ENCODE data around the gene NAAA.
"Not testable (repeated sequence)": the region's sequence is repeated elsewhere in the genome, so short reads cannot be mapped to it uniquely, and the experiment has no call there.

The NAAA gene

DNA sequence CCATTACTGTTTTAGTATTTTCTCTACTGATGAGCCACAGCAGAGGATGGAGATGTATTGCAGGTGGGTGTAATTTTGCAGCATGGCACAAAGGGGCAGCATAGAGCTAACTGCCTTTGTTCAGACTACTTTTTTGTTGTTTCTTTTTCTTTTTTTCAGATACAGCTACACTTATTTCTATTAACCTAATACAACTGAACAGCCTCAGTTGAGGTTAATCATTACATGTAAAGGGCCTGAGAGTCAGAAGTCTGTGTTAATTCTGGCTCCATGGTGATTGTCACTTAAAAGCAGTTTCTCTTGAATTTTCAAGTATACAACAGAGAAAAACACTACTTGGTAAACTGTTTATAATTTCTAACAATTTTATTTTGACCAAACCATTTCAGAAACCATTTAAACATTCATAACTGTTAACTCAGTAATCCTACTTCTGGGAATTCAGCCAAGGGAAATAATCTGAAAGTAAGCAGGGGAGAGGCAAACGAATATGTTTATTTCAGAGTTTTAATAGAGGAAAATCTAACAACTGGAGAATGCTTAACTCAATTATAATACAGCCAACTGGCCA, 24.6 kb downstream of the NAAA start:
- DNase-seq = peak; percentile 27

GRCh38 chr4:75912968-75913367, 27.8 kb downstream of the NAAA start:
- no peak for DNase-seq

DNA sequence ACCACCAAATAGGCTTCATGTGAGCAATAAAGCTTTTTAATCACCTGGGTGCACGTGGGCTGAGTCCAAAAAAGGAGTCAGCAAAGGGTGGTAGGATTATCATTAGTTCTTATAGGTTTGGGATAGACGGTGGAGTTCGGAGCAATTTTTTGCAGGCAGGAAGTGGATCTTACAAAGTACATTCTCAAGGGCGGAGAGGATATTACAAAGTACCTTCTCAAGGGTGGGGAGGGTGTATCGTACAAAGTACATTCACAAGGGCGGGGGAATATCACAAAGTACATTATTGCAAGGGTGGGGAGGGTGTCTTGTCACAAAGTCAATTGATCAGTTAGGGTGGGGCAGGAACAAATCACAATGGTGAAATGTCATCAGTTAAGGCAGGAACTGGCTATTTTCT, 30.0 kb downstream of the NAAA start:
- not testable (repeated sequence) for DNase-seq

GRCh38 chr4:75909405-75909804, 31.4 kb downstream of the NAAA start:
- DNase-seq = no peak

- no peak for DNase-seq
Measured at GRCh38 chr4:75908555-75908954, 32.3 kb downstream of the NAAA start.

DNA sequence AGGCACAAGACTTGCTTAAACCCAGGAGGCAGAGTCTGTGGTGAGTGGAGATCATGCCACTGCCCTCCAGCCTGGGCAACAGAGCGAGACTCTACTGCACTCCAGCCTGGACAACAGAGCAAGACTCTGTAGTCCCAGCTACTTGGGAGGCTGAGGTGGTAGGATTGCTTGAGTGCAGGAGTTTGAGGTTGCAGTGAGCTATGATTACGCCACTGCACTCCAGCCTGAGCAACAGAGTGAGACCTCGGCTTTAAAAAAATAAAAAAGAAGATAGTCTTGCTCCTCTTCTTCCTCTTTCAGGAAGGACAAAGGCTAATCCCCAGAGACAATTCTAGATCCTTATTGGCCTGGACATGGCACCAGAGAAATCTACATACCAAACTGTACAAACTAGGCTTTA, 32.8 kb downstream of the NAAA start:
- DNase-seq = no peak

DNA sequence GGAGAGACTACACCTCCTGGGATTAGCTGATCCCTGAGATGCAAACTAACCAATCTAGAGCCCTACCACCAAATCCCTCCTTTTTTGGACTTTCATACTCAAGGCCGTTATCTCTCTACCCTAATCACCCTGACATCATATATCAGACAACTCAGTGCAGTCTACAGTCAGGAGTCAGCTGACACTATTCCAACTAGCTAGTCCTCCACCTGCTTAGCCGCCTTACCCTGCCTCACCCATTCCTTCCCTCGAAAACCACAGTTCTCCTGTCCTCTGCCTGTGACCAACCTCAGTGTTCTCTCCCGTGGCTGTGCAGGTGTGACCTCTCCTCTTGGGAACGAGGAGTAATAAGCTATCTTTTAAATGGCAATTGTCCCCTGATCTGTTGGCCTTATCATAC, 36.7 kb downstream of the NAAA start:
- no peak for DNase-seq

DNA sequence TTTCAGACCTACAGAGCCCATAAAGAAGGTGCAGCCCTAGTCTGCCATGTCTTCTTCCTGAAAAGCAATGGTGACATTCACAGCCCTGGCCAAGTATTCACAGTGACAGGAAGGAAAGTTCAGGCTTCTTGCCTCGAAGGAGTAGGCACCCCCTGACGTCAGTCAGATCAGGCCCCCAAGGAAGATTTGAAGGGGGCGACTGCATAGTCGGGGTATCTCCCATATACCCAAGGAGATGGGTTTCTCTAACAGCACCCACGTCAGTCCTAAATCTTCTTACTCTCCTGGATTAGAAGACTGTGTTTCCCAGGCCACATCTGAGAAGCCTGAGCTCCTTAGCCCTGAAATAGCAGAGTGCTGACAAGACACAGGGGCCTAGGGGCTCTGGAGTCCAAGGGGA, 38.5 kb downstream of the NAAA start, which contains the start of gene PPEF2:
Gene PPEF2, minus strand, starts transcription at position 101 of the 400 bp plus-strand sequence. CDS start 6,127 bp downstream, outside the sequence.
- no peak for DNase-seq

DNA sequence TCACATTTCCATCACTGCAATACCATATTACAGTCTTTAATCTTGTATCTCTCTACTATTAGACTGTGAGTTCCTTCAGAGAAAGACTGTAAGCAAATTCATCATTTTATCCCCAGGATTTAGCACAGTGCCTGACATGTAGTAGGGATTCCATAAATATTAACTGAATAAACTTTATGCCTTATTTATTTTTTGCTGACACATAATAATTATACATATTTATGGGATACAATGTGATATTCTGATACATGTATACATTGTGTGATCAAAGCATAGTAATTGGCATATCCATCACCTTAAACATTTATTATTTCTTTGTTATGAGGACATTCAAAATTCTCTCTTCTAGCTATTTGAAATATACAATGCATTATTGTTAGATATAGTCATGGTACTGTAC, 42.3 kb downstream of the NAAA start:
- no peak for DNase-seq

DNA sequence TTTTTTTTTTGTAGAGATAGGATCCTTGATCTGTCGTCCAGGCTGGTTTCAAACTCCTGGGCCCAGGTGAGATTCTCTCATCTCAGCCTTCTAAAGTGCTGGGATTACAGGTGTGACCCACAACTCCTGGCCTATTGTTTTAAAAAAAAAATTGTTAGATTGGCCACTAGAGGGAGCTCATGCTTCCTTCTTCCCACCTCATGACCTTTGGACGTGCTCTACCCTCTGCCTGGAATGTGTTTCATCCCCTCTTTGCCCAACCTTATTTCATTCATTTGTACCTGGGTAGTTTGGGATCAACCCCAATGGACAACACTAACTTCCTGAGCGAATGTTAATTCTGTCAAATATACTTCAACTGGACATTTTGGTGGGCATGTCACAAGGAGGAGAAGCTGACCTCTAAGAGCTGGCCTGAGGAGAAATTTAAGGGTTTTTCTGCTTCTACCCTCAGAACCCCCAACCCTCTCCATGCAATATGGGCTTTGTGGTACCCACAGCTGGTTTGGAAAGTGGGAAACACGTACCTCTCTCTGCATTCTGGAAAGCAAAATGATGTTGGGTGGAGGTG, 45.0 kb downstream of the NAAA start:
- peak; percentile 20 for DNase-seq

DNA sequence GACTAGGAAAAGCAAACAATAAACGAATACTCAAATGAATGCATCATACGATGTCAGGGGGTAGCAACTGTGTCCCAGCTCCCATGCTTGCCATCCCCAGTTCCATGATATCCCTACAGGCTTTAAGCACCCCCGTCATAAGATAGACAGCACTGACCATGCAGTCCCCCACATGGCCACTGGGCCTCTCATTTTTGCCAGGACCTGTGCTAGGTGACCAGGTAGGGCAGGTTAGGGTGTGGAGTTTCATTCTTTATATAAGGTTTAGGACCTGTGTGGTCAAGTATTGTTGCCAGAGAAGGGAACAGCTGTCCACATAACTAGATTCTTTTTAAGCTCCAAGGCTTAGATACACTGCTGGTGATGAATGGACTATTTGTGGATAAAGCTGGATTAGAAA, 48.3 kb downstream of the NAAA start:
- DNase-seq = no peak

DNA sequence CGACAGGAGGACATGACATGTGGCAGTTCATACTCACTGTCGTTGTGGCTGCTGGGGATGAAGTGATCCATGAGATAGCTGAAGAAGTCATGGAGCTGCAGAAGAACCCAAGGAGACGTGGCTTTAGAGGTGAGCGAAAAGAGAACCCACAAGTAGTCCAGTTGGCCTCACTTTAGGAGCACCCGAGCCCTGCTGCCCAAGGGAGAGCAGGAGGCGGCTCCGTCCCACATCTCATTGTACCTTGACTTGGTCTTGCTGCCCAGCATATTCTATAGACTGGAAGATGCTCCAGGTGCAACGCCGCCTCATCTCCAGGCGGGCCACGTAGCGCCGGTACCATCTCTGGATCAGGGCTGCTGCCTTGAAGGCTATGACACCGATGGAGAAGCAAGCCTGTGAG, 49.2 kb downstream of the NAAA start:
- no peak for DNase-seq

DNA sequence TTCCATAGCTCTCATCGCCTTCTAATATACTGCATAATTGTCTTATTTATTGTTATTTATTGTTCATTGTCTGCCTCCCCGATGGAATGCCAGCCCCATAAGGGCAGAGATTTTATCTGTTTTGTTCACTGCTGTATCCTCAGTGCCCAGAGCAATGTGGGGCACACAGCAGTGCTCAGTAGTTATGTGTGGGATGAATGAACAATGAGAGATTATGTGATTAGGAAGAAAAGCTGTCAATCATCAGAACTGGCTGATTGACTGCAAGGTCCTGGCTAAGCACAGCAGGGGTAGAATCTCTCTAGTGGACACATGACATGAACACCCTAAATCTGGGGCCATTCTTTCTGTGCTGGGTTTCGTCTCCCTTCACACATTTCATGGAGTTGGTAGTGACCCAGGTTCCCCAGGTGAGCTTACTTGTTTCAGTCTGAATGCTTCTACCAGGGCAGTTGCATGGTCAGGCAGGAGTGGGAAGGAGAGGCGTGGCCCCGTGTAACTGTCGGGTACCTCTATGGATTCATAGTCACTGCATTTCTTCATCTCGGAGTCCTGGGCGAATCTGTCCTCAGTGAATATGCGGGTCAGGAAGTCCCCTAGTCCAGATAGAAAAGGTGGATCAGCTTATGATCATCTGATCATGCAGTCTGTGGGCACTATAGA, 51.1 kb downstream of the NAAA start:
- peak; percentile 28 for DNase-seq

DNA sequence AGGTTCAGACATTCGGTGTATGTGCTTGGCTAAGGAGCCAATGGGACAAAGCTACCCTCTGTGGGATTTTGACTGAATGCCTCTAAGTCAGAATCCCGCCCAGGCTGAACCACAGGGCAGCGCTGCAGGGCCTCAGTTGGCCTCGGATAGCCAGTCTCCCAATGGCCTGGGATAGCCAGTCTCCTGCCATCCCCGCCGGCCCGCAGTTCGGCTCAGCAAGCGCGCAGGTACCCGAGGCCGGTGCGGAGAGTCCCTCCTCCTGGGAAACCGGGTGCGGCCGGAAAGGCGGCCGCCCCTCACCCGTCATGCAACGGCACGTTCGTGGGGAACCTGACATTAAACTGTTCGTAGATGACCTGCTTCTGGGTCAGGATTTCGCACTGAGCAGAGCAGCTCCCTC, 54.7 kb downstream of the NAAA start:
- DNase-seq = no peak

DNA sequence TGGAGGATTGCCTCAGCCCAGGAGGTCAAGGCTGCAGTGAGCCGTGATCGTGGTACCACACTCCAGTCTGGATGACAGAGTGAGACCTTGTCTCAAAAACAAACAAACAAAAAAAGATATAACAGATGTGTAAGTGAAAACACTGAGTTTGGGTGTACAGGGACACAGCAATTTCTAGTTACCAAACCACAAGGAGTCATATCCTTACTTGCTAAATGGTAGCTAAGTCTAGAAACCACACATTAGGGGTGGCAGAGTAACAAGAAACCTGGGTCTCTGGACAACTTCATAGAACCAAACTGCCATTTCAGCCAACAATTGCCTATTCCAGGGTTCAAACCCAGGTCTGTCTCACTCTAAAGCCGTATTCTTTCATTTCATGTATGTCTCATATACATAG, 59.3 kb downstream of the NAAA start:
- no peak for DNase-seq

DNA sequence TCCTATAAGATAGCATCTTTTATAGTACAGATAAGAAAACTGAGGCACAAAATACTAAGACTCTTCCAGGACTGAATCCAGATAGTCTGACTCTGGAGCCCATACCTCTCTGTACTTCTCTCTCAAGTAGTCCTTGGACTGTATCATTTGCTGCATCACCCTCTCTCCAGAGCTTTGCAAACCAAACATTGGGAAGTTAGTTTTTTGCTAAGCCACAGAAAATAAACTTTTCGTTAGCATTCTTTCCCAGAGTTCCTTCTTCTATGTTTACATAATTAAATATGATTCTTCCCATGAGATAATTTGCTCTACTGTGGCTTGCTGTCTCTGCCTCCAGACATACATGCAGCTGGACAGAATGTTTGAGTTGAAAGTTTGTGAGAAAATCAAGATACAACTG, 60.5 kb downstream of the NAAA start:
- no peak for DNase-seq

DNA sequence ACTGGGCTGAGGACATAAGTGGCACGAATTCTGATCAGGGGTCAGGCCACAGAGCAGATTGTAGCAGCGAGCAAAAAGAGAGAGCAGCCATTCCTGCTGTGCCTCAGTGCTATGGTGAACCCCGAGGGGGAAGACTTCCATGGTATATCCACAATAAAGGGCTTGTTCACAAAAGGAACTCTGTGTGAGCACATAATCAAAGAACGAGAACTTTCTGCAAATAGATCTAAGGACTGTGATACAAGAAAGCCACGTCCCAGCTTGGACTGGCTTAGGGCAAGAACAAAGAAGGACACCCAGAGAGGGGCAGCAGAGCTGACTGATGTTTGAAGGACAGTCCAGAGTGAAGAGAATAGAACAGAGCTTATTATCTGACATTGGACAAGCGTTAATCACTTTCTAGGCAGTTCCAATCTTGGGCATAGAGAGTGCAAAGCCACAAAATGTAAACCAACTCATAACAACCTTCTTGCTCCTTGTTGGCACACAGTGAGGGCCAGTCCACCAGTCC, 62.5 kb downstream of the NAAA start:
- no peak for DNase-seq

- no peak for DNase-seq
Measured at GRCh38 chr4:75876218-75876617, 64.6 kb downstream of the NAAA start.

- no peak for DNase-seq
Measured at GRCh38 chr4:75869100-75869499, 71.7 kb downstream of the NAAA start.

DNA sequence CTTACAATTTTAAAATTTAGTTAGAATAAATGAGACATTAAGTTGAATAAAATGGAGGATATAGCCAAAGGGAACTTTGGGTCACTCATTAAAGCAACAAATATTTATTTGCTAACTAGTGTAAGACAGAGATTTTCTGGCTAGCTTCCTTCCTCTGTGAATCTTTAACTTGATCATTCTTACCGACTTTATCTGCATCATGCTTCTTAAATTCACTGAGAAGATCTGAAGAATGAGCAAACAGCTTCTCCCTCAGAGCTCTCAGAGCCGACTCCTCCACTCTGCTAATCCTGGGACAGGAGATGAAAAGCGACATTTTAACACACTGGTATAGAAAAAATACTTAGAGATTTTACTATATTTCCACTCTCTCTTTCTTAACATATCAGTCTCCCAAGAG, 73.7 kb downstream of the NAAA start:
- no peak for DNase-seq

All from retina (tissue), 1 donor.